ENCODE measurements around the gene NMB. TPM values are rescaled to one million over a fixed set of nuclear protein-coding genes. Genes with fewer than 3 reads are reported as not detected.
A peak's percentile ranks its signal among the peaks of the same experiment; 100 is the strongest.

Gene NMB
- total RNA-seq, 4 donors from 2014 or later, result 2.1 to 4.6 (median 3.9) TPM

GRCh38 chr15:84666373-84666772 lies 8.4 kb upstream of the NMB start:
- ATAC-seq, result no peak
- Histone ChIP-seq H3K4me1 (no peaks in the 10 kb centered on the region), H3K36me3 (peaks cover 0 to 69% of the 10 kb centered on the region in 2 donors), H3K27ac (no peak overlapping the region), H3K27me3 (no peaks in the 10 kb centered on the region), H3K9me3 (no peaks in the 10 kb centered on the region), H3K4me3 (no peak overlapping the region)
- TF ChIP-seq POLR2A (IDR thresholded peaks at IDR 0.05), result no peak
- no peak for TF ChIP-seq EP300 (IDR thresholded peaks at IDR 0.05)
- TF ChIP-seq POLR2AphosphoS5 (IDR thresholded peaks at IDR 0.05), result no peak
- no peak for TF ChIP-seq CTCF (IDR thresholded peaks at IDR 0.05)
- WGBS, 2 donors (ENCODE audit: low coverage in 1 of 2), result 61 to 64% methylated on average over 2 of the region's 2 CpGs

GRCh38 chr15:84661001-84661400 lies 3.0 kb upstream of the NMB start:
- 88 to 90% methylated on average over 2 to 3 of the region's 10 CpGs for WGBS, 2 donors (ENCODE audit: low coverage in 1 of 2)
- Histone ChIP-seq H3K27me3 (no peaks in the 10 kb centered on the region), H3K9me3 (no peaks in the 10 kb centered on the region), H3K36me3 (peaks cover 0 to 16% of the 10 kb centered on the region in 2 donors), H3K4me3 (no peak overlapping the region), H3K4me1 (peaks cover 0 to 23% (median 5%) of the 10 kb centered on the region in 3 donors), H3K27ac (no peak overlapping the region)
- ATAC-seq, result no peak
- no peak for TF ChIP-seq CTCF (IDR thresholded peaks at IDR 0.05)
- TF ChIP-seq EP300 (IDR thresholded peaks at IDR 0.05), result no peak
- TF ChIP-seq POLR2A (IDR thresholded peaks at IDR 0.05), result no peak
- no peak for TF ChIP-seq POLR2AphosphoS5 (IDR thresholded peaks at IDR 0.05)

- ATAC-seq, result no peak
- Histone ChIP-seq H3K4me3 (no peak overlapping the region), H3K4me1 (peaks cover 0 to 26% (median 5%) of the 10 kb centered on the region in 3 donors), H3K36me3 (peaks cover 0 to 7% of the 10 kb centered on the region in 2 donors), H3K9me3 (no peaks in the 10 kb centered on the region), H3K27ac (no peak overlapping the region), H3K27me3 (no peaks in the 10 kb centered on the region)
- no peak for TF ChIP-seq EP300 (IDR thresholded peaks at IDR 0.05)
- TF ChIP-seq CTCF (IDR thresholded peaks at IDR 0.05), result no peak
- TF ChIP-seq POLR2A (IDR thresholded peaks at IDR 0.05), result no peak
- TF ChIP-seq POLR2AphosphoS5 (IDR thresholded peaks at IDR 0.05), result no peak
- 75 to 81% methylated on average over 3 of the region's 4 CpGs for WGBS, 2 donors (ENCODE audit: low coverage in 1 of 2)
These were observed 2.1 kb upstream of the NMB start for GRCh38 chr15:84659904-84660781.

- 0 to 46% methylated on average over 1 to 5 of the region's 7 CpGs for WGBS, 2 donors (ENCODE audit: low coverage in 1 of 2)
- no peaks in the 10 kb centered on the region for H3K36me3 ChIP-seq
- peak overlapping the region; percentile 52 to 65 for H3K4me3 ChIP-seq
- no peaks in the 10 kb centered on the region for H3K9me3 ChIP-seq
- TF ChIP-seq POLR2A (IDR thresholded peaks at IDR 0.05) (no peak), CTCF (IDR thresholded peaks at IDR 0.05) (no peak), EP300 (IDR thresholded peaks at IDR 0.05) (no peak), POLR2AphosphoS5 (IDR thresholded peaks at IDR 0.05) (no peak)
- H3K27me3 ChIP-seq, result no peaks in the 10 kb centered on the region
- peaks cover 0 to 33% (median 9%) of the 10 kb centered on the region in 3 donors for H3K4me1 ChIP-seq
- no peak for ATAC-seq
- H3K27ac ChIP-seq, result peak overlapping the region in 3 of 4 donors; percentile 49 to 85 (median 85)
These were observed 901 bp upstream of the NMB start for GRCh38 chr15:84658788-84659411.

Measured in gastroesophageal sphincter (tissue), 4 donors.